Measurements from ENCODE around the gene DPAGT1. TPM values are rescaled to one million over a fixed set of nuclear protein-coding genes. Genes with fewer than 3 reads are reported as not detected.

The DPAGT1 gene
- total RNA-seq, 4 donors from 2014 or later, result 14.2 to 28.7 (median 19.9) TPM

DNA sequence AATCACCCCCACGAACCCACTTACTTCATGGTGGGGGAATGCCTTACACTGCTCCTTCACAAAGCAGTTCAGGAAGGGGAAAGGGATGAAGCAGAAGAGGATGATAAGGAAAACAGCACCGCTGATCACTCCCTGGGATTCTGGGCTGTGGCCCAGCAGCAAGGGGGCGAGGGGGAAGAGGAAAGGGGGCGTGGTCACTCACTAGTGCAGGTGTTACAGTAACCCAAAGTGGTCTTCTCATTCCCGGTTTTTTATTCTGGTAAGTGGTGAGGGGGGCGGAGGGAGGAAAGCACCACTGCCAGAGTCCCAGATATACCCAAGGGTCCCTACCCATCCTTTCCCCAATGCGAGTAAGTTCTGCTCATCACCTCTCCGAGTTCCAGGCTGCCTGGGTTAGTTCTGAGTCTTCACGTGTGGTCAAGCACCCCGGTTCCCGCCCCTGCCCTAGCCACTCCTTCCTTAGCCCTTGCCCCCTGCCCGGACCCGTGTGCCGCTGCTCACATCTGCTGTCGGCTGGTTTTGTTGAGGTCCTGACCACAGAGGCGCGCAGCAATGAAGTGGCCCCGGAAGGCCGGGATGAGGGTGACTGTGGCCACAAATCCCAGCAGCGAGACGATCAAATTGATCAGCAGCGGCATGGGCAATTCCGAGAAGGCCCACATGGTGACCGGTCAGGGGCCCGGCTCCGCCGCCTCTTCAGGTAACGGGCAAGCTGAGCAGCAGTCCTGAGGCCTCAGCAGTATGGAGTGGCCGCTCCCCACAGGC, 477 bp downstream of the DPAGT1 start:
- Histone ChIP-seq H3K27ac (replicated peaks in 1 of 4) (peak overlapping the region; percentile 84 to 93 (median 88)), H3K36me3 (peaks cover 8 to 26% (median 22%) of the 10 kb centered on the region in 4 donors), H3K27me3 (no peaks in the 10 kb centered on the region), H3K9me3 (no peaks in the 10 kb centered on the region), H3K4me1 (peaks cover 31 to 38% (median 33%) of the 10 kb centered on the region in 4 donors), H3K4me3 (peak overlapping the region; percentile 77 to 80 (median 78))
- intact Hi-C loops (cut with DNase I), result no loop called here
- DNase-seq (ENCODE audit: extremely low spot score), result no peak
- no peak for TF ChIP-seq POLR2A (IDR thresholded peaks at IDR 0.05; ENCODE audit: low read depth)
- no peak for TF ChIP-seq EP300 (IDR thresholded peaks at IDR 0.05)
- TF ChIP-seq, protein P1, sequence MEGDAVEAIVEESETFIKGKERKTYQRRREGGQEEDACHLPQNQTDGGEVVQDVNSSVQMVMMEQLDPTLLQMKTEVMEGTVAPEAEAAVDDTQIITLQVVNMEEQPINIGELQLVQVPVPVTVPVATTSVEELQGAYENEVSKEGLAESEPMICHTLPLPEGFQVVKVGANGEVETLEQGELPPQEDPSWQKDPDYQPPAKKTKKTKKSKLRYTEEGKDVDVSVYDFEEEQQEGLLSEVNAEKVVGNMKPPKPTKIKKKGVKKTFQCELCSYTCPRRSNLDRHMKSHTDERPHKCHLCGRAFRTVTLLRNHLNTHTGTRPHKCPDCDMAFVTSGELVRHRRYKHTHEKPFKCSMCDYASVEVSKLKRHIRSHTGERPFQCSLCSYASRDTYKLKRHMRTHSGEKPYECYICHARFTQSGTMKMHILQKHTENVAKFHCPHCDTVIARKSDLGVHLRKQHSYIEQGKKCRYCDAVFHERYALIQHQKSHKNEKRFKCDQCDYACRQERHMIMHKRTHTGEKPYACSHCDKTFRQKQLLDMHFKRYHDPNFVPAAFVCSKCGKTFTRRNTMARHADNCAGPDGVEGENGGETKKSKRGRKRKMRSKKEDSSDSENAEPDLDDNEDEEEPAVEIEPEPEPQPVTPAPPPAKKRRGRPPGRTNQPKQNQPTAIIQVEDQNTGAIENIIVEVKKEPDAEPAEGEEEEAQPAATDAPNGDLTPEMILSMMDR (IDR thresholded peaks at IDR 0.05), result peak in 2 of 3 experiments; percentile 4 to 16
- 3% methylated on average over 15 of the region's 29 CpGs for WGBS

DNA sequence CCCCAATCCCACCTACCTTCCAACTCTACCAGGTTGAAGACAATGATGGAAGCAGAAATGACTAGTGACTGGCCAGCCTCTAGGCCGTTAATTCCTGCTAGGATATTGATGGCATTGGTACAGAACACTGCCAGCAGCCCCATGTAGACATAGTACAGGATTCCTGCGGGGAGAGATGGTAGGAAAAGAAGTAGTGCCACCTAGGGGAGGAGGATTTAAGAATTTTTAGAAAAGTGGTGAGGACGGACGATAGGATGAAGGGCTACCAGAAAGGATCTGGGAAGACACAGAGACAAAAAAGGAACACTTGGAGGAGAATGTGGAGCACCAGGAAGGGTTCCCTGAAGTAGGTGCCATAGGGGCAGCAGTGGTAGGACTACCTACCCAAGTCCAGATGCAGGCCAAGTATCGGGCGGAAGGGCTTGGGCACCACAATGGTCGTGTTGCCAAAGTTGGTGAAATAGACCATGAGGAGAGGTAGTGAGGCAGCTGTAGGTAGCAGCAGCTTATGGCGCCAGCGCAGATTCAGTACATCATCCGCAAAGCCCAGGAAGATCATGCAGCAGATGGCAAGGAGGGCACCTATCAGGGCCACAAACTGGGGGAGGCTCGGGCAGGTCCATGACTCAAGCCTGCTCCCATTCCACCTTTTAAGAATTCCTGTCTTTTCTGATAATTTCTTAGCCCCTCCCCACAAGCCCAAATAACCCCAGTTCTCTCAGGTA, 1.2 kb downstream of the DPAGT1 start:
- H3K27me3 ChIP-seq, result no peaks in the 10 kb centered on the region
- DNase-seq (ENCODE audit: extremely low spot score), result no peak
- peaks cover 8 to 26% (median 22%) of the 10 kb centered on the region in 4 donors for H3K36me3 ChIP-seq
- WGBS, result 50% methylated on average over 11 of the region's 11 CpGs
- H3K9me3 ChIP-seq, result no peaks in the 10 kb centered on the region
- TF ChIP-seq EP300 (IDR thresholded peaks at IDR 0.05), result no peak
- TF ChIP-seq, protein P1 (IDR thresholded peaks at IDR 0.05), result peak in 1 of 3 experiments; percentile 13
- no peak for TF ChIP-seq POLR2AphosphoS5 (IDR thresholded peaks at IDR 0.05)
- no peak for TF ChIP-seq POLR2A (IDR thresholded peaks at IDR 0.05; ENCODE audit: low read depth)
- H3K27ac ChIP-seq (replicated peaks in 1 of 4), result no peak overlapping the region
- H3K4me3 ChIP-seq, result peak overlapping the region; percentile 77 to 80 (median 78)
- peaks cover 34 to 40% (median 35%) of the 10 kb centered on the region in 4 donors for H3K4me1 ChIP-seq
- intact Hi-C loops (cut with DNase I), result no loop called here

DNA sequence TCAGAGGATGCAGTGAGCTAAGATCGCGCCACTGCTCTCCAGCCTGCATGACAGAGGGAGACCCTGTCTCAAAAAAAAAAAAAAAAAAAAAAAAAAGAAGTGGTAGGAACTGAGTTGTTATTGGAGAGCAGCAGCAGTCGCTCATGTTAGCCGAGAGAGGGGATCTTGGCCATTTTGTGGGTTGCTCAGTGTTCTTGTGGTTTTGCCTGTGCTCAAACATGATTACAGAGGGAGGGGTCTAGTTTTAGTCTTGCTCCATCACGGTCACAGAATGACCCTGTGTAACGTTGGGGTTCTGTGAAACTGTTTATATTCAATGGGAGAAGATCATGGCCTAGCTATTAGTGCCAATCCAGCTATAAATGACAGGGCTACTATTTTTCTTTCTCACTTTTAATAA, 1.9 kb downstream of the DPAGT1 start:
- intact Hi-C loops (cut with DNase I), result no loop called here
- H3K27ac ChIP-seq (replicated peaks in 1 of 4), result no peak overlapping the region
- H3K9me3 ChIP-seq, result no peaks in the 10 kb centered on the region
- H3K27me3 ChIP-seq, result no peaks in the 10 kb centered on the region
- no peak overlapping the region for H3K4me3 ChIP-seq
- TF ChIP-seq EP300 (IDR thresholded peaks at IDR 0.05) (no peak), POLR2A (IDR thresholded peaks at IDR 0.05; ENCODE audit: low read depth) (no peak), POLR2AphosphoS5 (IDR thresholded peaks at IDR 0.05) (no peak)
- TF ChIP-seq, protein P1 (IDR thresholded peaks at IDR 0.05), result no peak
- peaks cover 34 to 40% (median 35%) of the 10 kb centered on the region in 4 donors for H3K4me1 ChIP-seq
- WGBS, result 85% methylated on average over 6 of the region's 6 CpGs
- no peak for DNase-seq (ENCODE audit: extremely low spot score)
- H3K36me3 ChIP-seq, result peaks cover 8 to 26% (median 22%) of the 10 kb centered on the region in 4 donors

DNA sequence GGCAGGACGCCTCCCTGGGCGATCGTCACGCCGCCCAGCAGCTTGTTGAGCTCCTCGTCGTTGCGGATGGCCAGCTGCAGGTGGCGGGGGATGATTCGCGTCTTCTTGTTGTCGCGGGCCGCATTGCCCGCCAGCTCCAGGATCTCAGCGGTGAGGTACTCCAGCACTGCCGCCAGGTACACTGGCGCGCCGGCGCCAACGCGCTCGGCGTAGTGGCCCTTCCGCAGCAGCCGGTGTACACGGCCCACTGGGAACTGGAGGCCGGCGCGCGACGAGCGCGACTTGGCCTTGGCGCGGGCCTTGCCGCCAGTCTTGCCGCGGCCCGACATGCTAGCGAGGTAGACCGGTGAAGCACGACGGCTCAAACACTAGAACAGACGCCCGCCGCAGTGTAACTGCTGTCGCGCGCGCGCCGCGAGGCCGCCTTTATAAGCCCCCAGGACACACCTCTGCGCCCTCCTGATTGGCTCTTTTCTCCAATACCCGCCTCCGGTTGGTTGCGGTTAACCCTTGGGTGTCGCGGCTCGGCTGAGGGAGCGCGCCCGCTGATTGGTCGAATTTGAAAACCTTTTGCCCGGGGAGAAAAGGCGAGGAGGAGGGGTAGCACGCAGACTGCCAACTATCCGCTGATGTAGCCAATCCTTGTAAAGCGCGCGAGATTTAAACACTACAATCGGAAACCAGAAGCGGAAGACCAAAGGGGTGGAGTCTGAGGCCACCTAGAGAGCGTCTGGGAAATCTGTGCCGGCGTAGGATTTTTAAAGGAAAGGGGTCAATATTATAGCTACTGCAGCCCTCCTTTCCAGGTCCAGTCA, 6.4 kb downstream of the DPAGT1 start:
- 0% methylated on average over 13 of the region's 79 CpGs for WGBS
- peak; percentile 100 for DNase-seq (ENCODE audit: extremely low spot score)

More for the DNA sequence above, 6.4 kb downstream of the DPAGT1 start:
- peak; percentile 97 for TF ChIP-seq POLR2A (IDR thresholded peaks at IDR 0.05; ENCODE audit: low read depth)
- TF ChIP-seq, protein P1 (IDR thresholded peaks at IDR 0.05), result peak; percentile 6 to 35 (median 25)
- no peak for TF ChIP-seq EP300 (IDR thresholded peaks at IDR 0.05)
- peak; percentile 92 to 100 for TF ChIP-seq POLR2AphosphoS5 (IDR thresholded peaks at IDR 0.05)
- intact Hi-C loops (cut with DNase I), result no loop called here
- Histone ChIP-seq H3K4me3 (peak overlapping the region; percentile 68 to 85 (median 76)), H3K9me3 (no peaks in the 10 kb centered on the region), H3K27me3 (no peaks in the 10 kb centered on the region), H3K4me1 (peaks cover 22 to 44% (median 32%) of the 10 kb centered on the region in 4 donors), H3K36me3 (peaks cover 8 to 44% (median 36%) of the 10 kb centered on the region in 4 donors), H3K27ac (replicated peaks in 1 of 4) (peak overlapping the region; percentile 96 to 99 (median 98))
